Stimulated activated CD4-positive, alpha-beta T cell treated with anti-CD3 and anti-CD28 coated beads, Interleukin-12 subunit alpha, Interleukin-12 subunit beta, amount 100 ng/mL, for 4 hours (primary cell): ENCODE data around the gene FBXW10.
A peak's percentile ranks its signal among the peaks of the same experiment; 100 is the strongest.
"Not testable (repeated sequence)": the region's sequence is repeated elsewhere in the genome, so short reads cannot be mapped to it uniquely, and the experiment has no call there.

ENCODE experiments used
- DNase-seq: peaks from one replicate; pipeline ENCODE4 v3.0.0-alpha.2; 2020

Gene FBXW10

DNA sequence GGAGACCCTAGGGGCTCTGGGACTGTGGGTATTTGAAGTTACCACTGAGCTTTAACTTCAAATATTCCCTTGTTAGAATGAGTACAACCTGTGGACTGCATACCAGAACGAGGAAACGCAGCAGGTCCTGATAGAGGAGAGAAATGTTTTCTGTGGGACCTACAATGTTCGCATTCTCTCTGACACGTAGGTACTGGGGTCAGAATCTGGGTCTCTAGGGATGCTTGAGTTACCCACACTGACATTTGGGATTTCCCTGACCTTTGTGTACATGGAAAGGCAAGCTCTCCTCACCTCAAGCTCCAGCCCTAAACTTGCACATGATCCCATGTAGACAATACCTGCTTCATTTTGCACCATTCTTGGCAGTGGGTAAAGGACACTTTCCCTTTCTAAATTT is 12.1 kb downstream of the FBXW10 start:
- not testable (repeated sequence) for DNase-seq

DNA sequence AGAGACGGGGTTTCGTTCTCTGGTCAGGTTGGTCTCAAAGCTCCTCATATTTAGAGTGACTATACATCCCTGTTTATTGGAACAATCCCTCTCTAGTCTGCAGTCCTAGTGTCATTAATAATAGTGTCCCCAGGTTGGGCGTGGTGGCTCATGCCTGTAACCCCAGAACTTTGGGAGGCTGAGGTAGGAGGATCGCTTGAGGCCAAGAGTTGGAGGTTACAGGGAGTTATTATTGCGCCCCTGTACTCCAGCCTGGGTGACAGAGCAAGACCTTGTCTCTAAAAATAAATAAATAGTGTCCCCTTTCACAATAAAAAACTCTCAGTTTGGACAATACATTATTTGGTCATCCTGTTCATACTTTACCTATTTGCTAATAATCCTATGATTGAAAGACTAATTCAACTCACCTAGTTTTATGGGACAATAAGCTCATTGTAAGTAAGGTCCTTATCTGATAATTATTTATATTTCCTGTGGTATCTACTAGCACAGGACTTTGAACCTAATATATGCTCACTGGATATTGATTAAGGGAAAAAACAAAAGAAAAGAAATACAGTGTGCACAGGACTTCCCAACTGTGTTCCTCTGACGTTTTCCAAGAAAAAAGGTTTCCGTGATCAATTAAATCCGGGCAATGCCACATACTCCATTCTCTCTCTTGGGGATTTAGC is 13.7 kb downstream of the FBXW10 start:
- not testable (repeated sequence) for DNase-seq

DNA sequence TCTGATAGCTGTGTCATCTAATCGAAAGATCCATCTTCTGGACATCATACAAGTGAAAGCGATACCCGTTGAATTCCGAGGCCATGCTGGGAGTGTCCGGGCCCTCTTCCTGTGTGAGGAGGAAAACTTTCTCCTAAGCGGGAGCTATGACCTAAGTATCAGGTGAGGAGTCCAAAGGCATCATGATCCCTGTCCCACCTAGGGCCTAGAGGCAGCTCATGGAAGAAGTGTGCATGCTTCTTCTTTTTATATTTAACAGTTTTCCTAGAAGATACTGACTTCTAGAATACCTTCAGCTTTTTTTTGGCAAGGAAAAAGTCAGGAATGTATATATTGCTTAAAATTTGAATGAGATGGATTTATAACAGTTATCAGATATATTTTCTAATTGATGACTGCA is 14.5 kb downstream of the FBXW10 start:
- not testable (repeated sequence) for DNase-seq

DNA sequence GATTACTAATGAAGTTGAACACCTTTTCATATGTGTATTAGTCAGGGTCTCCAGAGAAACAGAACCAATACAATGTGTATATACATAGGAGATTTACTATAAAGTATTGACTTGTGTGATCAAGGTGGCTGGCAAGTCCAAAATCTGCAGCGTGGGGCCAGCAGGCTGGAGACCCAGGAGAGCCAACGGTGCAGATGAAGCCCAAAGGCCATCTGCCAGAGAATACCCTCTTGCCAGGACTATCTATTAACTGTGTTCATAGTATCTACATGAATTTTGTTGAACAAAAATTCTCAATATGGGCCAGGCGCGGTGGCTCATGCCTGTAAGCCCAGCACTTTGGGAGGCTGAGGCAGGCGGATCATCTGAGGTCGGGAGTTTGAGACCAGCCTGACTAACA is 16.4 kb downstream of the FBXW10 start:
- not testable (repeated sequence) for DNase-seq

DNA sequence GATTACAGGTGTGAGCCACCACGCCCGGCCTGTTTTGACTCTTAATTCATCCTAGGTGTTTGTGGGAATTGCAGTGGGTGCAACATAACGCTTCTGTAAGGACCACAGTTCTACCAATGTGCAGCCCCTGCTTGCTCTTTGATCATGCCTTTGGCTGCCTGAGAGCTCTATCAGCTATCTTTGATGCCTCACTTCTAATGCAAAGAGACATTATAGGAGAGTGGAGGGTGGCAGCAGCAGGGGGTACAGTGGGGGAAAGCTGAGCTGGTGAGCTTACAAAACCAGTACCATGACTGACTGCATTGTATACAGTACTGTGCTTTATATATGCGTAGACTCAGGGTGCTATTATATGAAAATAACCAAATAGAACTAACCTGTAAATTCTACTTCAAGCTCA is 26.7 kb downstream of the FBXW10 start:
- not testable (repeated sequence) for DNase-seq

DNA sequence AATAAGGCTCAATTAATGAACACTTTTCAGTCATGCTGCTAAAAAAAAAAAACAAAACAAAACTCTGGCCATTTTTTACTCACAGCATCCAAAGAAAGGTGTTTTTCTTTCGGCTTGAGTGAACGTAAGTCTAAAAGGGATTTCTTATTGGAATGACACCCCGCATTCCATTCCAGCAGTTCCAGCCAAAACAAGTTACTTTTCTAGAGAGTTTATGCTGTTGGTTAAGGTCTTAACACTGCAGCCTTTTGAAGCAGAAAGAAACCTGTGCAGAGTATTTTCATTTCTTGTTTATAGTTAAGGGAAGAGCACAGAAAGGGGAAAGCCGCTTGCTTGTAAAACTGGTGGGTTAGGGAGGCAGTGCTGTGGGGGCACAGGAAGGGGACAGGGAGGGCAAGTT is 27.2 kb downstream of the FBXW10 start:
- DNase-seq, result not testable (repeated sequence)

DNA sequence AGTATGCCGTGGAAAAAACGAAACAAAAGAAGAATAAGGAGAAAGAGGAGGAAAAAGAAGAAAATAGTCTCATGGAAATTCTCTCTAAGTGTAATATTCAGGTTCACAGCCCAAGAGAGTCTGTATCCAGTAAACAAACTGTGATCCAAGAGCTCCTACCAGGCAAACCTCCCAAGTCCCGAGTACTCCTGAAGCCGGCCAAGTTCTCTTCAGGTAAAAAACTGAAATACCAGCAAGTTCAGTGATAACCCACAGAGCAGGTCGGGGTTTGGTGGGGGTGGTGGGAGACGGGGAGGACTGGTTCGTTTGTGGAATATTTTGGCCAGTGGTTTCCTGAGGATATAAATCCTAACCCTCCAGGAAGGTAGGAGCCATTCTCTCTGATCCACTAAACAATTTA is 28.6 kb downstream of the FBXW10 start:
- no peak for DNase-seq

DNA sequence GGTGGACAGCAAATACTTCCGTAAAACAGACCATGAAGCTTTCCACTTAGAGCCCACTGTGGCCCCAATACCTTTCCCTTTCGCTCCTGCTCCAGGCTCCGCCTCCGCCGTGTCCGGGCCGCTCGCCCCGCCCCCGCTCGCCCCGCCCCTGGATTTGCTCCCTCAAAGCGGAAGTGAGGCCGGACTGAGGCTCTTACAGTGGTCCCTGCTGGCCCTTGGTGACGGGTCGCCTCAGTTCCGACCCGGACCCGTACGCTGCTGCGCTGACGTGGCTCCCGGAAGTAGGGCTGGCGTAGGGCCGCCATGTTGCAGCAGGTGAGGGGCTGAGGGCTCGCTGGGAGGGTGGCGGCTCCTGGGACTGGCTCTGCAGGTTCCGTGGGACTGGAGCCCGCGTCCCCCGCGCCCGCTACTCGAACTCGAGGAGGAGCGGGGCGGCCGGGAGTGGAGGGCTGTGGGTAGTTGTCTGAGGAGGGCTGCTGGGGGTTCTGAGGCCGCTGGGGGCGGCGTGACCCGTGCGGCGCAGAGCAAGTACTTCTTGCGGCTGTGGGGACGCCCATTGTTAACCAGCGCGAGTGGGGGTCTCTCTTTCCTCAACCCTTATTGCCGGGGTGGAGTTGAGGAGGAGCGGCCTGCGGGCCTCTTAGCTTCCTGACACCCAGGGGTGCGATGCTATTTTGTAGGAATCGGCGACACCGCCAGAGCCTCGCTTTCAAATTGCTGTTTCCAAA is 37.3 kb downstream of the FBXW10 start, which contains the start of gene TVP23B:
Gene TVP23B (plus strand): TSS at position 193 of the 728 bp plus-strand sequence. CDS start 111 bp downstream, at position 304.
- peak; percentile 98 for DNase-seq

DNA sequence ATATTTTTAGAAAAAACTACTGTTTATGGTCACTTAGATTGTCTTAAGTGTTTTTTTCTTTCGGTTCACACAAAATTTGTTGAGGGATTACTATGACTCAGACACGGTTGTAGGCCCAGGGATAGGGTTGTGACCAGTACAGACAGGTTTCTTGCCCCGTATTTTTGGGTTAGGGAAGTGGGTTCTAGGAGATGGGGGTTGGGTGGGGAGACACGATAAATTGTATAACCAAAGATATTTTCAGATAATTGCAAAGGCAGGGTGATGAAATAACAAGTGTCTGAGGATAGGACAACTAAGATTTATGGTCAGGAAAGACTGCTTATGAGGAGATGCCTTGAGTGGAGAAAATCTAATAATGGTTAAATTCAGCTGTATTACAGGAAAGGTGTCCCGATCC is 38.0 kb downstream of the FBXW10 start:
- not testable (repeated sequence) for DNase-seq

DNA sequence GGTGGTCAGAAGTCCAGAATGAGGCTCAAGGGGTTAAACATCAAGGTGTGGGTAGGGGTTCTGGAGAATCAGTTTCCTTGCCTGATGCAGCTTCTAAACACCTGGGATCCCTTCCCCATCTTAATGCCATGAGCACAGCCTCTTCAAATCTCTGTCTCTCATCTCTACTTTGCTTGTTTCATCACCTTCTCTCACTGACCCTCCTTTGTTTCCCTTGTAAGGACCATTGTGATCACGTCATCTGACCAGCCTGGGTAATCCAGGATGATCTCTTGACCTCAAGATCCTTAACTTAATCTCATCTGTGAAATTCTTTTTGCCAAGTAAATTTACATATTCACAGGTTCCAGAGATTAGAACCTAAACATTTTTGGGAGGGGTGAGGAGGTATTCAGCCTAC is 42.1 kb downstream of the FBXW10 start:
- not testable (repeated sequence) for DNase-seq

DNA sequence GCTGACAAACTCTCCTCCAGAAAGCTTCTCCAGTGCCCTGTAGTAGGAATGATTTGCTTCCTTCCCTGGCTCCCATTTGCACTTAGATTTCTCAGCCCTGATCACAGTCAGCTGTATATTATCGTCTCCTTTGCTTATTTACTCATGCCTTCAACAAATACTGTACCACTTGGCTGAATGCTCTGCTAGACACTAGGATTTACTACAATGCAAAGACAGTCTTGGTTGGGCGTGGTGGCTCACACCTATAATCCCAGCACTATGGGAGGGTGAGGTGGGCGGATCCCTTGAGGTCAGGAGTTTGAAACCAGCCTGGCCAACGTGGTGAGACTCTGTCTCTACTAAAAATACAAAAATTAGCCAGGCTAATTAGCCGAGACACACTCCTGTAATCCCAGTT is 43.0 kb downstream of the FBXW10 start:
- DNase-seq, result not testable (repeated sequence)

DNA sequence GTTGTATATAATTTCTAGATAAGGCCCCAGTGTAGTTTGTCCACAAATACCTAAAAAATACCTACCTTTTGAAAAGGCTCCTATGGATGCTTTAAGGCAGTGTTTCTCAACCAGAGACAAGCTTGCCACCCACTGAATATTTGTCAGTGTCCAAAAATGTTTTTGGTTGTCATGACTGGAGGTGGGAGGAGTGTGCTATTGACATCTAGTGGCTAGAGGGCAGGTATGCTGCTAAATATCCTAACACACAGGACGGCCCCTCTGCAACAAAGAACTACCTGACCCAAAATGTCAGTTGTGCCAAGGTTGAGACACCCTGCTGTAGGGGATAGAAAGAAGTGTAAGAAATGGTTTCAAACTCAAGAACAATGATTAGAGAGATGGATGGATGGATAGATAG is 47.5 kb downstream of the FBXW10 start:
- not testable (repeated sequence) for DNase-seq

DNA sequence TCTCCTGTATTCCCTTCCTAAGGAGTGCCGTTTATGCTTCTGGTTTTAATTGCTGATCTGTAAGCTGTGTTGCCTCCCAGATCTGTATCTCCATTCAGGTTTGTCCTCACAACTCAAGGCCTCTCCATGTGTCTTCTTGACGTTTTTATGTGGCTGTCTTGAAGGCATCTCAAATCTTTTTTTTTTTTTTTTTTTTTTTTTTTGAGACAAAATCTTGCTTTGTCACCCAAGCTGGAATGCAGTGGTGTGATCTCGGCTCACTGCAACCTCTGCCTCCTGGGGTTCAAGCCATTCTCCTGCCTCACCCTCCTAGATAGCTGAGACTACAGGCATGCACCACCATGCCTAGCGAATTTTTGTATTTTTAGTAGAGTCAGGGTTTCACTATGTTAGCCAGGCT is 51.0 kb downstream of the FBXW10 start:
- not testable (repeated sequence) for DNase-seq

DNA sequence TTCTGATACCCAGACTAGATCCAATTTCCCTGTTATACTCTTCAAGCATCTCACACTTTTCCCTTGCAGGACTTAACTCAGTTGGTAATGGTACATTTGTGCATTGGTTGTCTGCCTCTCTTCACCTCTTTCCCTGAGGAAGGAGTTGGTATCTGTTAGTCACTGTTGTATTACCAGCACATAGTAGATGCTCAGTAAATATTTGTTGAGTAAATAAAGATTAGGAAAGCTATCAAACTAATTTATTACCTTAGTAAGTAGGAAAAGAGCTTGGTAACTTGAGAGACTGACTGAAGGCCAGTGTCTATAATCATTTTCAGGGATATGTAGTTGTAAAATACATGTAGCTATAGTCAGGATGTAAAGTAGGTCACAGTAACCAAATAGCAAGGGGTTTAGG is 53.0 kb downstream of the FBXW10 start:
- not testable (repeated sequence) for DNase-seq

DNA sequence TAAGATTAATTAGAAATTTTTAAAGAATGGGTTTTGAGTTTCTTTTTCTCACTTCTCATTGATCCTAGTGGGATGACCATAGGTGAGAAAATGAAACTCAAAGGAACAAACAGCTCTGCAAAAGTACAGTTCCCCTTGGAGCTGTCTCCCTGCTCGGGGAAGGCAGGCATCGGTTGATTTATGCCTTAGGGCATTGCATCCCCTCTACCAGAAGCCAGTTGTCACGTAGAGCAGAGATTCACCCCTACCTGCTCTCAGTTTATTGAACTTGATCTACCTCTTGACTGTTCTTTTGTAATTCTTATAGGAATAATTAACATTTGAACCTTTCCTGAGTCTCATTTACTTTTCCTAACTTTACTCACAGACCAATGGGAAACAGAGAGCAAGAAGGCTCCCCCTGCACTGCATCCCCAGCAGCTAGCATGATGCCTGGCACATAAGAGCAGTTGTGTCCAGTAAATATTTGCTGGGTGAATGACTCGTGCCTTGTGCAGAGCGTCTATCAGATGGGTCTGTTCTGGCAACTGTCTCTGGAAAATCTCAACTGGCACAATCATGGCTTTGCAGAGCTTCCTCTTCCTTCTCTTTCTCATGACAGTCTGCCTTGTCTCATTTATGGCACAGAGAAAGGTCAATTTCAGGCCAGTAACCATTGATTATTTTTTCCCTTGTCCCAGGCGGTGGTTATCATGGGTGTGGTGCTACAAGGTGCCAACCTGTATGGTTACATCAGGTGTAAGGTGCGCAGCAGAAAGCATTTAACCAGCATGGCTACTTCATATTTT is 59.8 kb downstream of the FBXW10 start:
- DNase-seq, result not testable (repeated sequence)

DNA sequence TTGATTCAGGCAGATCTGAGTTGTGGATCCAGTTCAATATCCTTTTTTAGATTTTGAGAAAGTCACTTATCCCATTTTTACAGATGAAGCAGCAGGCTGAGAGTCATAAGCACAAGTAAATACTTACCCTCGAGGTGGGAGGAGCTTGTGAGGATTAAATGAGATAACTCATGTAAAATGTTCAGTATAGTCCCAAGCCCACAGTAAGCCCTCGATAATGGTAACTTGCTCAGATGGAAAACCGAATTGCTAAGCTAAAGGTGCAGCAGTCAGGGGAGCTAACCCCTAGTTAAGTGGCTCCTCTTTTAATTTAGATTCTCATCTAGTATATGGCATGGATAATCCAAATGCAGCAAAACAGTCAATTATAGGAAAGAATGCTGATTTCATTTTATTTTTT is 72.1 kb downstream of the FBXW10 start:
- not testable (repeated sequence) for DNase-seq

DNA sequence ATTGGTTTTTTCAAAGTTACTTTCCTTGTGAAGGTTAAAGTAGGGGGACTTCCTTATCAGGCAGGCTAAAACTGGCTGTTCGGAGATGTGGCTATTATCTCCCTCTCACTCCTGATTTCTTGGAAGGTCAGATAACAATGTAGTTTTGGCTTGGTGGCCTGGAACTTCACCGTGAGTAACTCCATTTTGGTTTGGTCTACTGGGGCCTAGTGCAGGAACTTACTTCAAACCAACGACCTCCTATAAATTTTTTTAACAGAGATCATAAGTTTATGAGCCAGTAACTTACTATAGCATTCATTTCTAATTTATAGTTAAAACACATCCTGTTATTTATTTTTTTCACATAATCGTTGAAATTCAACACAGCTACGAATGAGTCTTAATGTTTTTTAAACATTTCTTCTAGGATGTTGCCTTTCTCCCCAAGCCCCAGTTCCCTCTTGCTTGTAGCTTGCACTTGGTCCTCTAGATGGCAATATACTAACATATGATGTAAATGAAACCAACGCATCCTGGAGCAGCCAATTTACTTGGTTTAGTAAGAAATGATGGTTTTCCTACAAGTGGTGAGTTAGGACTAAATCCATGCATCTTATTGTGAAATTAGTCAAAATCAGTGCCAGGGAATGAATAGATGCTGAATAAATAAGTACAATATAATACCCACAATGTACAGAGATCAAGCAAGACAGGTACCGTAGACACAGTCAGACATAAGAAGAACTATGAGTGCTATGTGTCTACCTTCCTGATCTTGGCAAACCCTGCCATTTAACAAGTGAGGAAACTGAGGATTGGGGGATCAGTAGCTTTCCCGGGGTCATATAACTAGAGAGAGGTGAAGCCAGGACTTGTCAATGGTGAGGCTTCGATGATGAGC is 72.9 kb downstream of the FBXW10 start:
- peak; percentile 6 for DNase-seq

DNA sequence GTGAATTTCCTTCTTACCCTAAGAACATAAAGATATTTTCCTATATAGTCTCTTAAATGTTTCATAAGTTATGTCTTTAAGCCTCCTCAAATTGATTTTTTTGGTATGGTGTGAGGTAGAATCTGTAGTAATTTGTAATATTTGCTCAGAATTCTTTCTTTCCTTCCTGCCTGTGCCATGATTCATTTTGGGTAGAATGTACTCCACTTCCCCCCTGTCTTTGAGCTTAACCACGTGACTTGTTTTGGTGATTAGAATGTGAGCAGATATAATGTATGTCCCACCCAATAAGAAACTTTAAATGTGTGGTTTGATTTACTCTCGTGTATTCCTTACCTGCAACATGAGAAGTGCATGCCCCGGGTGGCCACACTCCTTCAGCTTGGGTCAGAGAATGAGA is 77.6 kb downstream of the FBXW10 start:
- not testable (repeated sequence) for DNase-seq

DNA sequence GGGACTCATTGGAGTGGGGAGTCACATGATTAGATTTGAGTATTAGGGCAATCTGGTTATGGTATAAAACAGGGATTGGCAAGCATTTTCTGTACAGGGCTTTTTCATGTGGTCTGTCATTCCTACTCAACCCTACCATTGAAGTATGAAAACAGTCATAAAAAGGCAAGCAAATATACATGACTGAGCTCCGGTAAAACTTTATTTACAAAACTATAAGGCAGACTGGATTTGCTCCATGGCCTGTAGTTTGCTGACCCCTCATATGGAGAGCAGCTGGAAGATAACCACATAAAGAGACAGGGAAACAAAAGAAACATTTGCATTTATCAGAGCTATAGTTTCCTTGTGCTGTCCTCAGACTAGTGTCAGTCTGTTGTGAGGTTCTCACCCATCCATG is 83.8 kb downstream of the FBXW10 start:
- DNase-seq, result not testable (repeated sequence)
